HG02588 (cell line): ENCODE measurements around the gene SRSF3.
"Not testable (repeated sequence)": the region's sequence is repeated elsewhere in the genome, so short reads cannot be mapped to it uniquely, and the experiment has no call there.

Experiments
- ATAC-seq: cut with Tn5 transposase; IDR thresholded peaks from one replicate; pipeline ENCODE4 v1.9.1; 2021; ENCODE audit warnings: mild to moderate bottlenecking, moderate library complexity; ENCODE audit not compliant: unreplicated experiment

The SRSF3 gene

GRCh38 chr6:36642913-36643817 is 49.0 kb downstream of the SRSF3 start:
- ATAC-seq, result no peak

DNA sequence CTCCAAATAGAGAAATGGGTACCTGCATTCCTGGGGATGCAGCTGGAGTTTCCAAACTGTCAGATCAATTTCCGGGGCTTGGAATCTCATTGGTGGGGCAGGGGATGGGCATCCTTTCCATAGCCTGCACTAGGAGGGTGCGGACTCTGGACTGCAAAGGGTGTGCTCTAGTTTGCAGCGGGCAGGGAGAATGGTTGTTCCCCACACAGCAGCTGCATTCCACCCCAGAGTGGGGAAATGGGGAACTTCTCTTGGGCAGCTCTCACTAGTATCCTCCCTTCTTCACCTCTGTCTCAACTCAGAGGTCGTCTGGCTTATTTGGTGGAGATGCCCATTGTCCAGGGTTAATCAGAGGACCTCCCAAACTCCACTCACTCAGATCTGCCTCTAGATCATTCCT is 49.8 kb downstream of the SRSF3 start:
- no peak for ATAC-seq

- no peak for ATAC-seq
These were observed 54.9 kb downstream of the SRSF3 start for GRCh38 chr6:36649086-36649485.

DNA sequence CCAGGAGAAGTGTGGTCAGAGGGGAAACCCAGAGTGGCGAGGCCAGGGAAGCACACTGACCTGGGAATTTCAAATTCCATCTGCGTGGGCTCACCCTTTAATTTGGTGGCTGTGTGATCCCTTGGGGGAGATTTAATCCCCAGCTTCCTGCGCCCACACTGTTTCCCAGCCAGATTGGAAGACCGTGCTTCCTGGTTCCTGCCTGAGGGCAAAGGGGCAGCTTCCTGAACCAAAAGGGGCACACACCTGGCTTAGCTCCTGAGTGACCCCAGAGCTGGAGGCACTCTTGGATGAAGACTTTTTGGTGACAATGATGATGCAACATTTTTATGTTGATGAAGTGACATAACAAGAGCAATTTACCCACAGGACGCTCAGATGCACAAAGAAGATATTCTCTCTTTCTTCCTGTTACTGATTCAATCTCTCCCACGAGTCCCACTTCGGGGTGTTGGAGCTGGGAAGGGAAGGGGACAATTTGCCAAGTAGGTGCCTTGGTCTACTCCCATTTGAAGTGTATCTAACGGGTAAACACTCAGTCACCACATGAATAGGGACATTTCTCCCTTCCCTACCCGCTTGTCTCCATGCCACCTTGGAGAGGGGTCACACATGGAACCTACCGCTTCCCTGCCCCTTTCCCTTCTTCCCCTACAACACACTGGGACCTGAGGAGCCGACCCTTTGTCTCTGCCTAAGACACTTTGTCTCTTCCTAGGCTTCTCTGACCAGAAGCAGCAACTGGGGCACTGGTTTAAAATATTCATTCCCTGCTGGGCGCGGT is 55.7 kb downstream of the SRSF3 start:
- no peak for ATAC-seq

DNA sequence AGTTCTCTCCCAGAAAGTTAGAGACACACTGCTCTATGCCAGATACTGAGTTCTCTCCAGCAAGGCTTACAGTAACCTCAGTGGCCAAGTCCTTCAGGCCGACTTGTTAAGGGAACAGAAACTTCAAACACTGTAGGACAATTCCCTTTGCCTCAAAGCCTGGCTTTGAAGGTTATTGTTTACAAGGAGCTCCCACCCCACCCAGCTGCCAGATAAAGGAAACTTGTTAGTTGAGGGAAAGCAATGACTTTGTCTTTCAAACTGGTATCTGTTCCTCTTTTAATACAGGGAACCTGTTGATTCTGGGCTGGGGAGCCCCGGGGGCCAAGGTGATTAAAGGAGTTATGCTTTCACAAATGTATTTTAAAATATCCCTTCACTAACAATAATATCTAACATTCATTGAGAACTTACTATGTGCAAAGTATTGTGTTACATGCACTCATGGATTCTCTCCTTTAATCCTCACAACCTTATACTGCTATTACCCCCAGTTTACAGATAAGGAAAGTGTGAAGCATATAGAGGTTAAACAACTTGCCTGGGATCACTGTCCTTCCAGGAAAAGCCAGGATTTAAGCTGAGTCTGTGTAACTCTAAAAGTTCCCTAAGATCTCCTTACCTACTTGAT is 56.8 kb downstream of the SRSF3 start:
- ATAC-seq, result no peak

- no peak for ATAC-seq
These were observed 57.7 kb downstream of the SRSF3 start for GRCh38 chr6:36651659-36652379.

DNA sequence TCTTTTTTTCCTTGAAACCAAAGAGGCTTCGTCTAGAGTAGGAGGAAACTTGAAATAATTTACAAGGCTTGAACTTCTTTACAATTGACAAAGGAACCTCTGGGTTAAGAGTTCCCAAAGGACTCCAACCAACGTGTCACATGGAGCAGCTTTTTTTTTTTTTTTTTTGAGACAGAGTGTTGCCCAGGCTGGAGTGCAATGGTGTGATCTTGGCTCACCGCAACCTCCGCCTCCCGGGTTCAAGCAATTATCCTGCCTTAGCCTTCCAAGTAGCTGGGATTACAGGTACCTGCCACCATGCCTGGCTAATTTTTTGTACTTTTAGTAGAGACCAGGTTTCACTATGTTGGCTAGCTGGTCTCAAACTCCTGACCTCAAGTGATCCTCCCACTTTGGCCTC is 60.3 kb downstream of the SRSF3 start:
- ATAC-seq, result not testable (repeated sequence)
